HG03060 (cell line): ENCODE results near the gene TMEM131L.
"Not testable (repeated sequence)": the region's sequence is repeated elsewhere in the genome, so short reads cannot be mapped to it uniquely, and the experiment has no call there.

Experiments used
- ATAC-seq: cut with Tn5 transposase; IDR thresholded peaks from one replicate; pipeline ENCODE4 v1.9.1; 2021; ENCODE audit warnings: low read depth, moderate number of reproducible peaks; ENCODE audit not compliant: unreplicated experiment

The TMEM131L gene

GRCh38 chr4:153566631-153567150, 100.5 kb downstream of the TMEM131L start:
- no peak for ATAC-seq

- ATAC-seq, result not testable (repeated sequence)
These were observed 101.5 kb downstream of the TMEM131L start for GRCh38 chr4:153567660-153568059.

GRCh38 chr4:153570228-153570973, 104.2 kb downstream of the TMEM131L start:
- peak; percentile 39 for ATAC-seq

- no peak for ATAC-seq
These were observed 104.9 kb downstream of the TMEM131L start for GRCh38 chr4:153571006-153571545.

GRCh38 chr4:153572609-153573008, 106.4 kb downstream of the TMEM131L start:
- ATAC-seq, result no peak

GRCh38 chr4:153573221-153573620, 107.1 kb downstream of the TMEM131L start:
- ATAC-seq, result no peak

GRCh38 chr4:153573881-153574802, 108.0 kb downstream of the TMEM131L start:
- no peak for ATAC-seq

- ATAC-seq, result no peak
These were observed 110.2 kb downstream of the TMEM131L start for GRCh38 chr4:153576443-153576774.

- ATAC-seq, result no peak
These were observed 110.9 kb downstream of the TMEM131L start for GRCh38 chr4:153577053-153577452.

- no peak for ATAC-seq
These were observed 113.2 kb downstream of the TMEM131L start for GRCh38 chr4:153579410-153579809.

GRCh38 chr4:153579872-153580271, 113.7 kb downstream of the TMEM131L start:
- ATAC-seq, result no peak

- no peak for ATAC-seq
These were observed 117.0 kb downstream of the TMEM131L start for GRCh38 chr4:153582954-153583702.

- ATAC-seq, result no peak
These were observed 118.9 kb downstream of the TMEM131L start for GRCh38 chr4:153585026-153585425.

GRCh38 chr4:153589703-153590595, 123.8 kb downstream of the TMEM131L start:
- no peak for ATAC-seq

GRCh38 chr4:153591441-153591840, 125.3 kb downstream of the TMEM131L start:
- ATAC-seq, result no peak

GRCh38 chr4:153592064-153592463, 125.9 kb downstream of the TMEM131L start:
- no peak for ATAC-seq

GRCh38 chr4:153593161-153593560, 127.0 kb downstream of the TMEM131L start:
- no peak for ATAC-seq

GRCh38 chr4:153594210-153594609, 128.1 kb downstream of the TMEM131L start:
- no peak for ATAC-seq

GRCh38 chr4:153595894-153596601, 129.9 kb downstream of the TMEM131L start:
- no peak for ATAC-seq
